GM12873 (cell line): ENCODE results near the gene RASGEF1C.

Source experiments
- TF ChIP-seq, protein P1 (sequence below): IDR thresholded peaks from 2 replicates; pipeline ENCODE4 v1.5.1; 2012; ENCODE audit warnings: low read depth, mild to moderate bottlenecking, moderate library complexity, low read length, control low read depth; ENCODE audit not compliant: insufficient read depth; ENCODE audit errors: missing control alignments

Gene RASGEF1C

DNA sequence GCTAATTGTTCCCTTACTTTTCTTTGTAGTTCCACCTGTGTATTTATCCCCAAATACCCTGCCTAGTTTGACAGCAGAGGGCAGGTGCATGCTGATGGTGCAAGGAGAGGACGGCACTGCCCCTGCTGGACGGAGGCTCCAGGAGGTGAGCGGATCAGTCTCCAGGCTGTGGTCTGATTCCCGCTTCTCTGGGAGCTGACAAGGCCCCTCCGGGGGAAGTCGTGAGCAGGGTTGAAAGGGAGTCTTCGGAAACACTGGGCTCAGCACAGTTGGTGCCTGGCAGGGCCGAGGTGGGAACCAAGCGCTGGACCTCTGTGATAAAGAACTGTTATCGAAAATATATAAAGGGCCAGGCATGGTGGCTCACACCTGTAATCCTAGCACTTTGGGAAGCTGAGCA, 52.9 kb downstream of the RASGEF1C start:
- TF ChIP-seq, protein P1, sequence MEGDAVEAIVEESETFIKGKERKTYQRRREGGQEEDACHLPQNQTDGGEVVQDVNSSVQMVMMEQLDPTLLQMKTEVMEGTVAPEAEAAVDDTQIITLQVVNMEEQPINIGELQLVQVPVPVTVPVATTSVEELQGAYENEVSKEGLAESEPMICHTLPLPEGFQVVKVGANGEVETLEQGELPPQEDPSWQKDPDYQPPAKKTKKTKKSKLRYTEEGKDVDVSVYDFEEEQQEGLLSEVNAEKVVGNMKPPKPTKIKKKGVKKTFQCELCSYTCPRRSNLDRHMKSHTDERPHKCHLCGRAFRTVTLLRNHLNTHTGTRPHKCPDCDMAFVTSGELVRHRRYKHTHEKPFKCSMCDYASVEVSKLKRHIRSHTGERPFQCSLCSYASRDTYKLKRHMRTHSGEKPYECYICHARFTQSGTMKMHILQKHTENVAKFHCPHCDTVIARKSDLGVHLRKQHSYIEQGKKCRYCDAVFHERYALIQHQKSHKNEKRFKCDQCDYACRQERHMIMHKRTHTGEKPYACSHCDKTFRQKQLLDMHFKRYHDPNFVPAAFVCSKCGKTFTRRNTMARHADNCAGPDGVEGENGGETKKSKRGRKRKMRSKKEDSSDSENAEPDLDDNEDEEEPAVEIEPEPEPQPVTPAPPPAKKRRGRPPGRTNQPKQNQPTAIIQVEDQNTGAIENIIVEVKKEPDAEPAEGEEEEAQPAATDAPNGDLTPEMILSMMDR, result no peak

DNA sequence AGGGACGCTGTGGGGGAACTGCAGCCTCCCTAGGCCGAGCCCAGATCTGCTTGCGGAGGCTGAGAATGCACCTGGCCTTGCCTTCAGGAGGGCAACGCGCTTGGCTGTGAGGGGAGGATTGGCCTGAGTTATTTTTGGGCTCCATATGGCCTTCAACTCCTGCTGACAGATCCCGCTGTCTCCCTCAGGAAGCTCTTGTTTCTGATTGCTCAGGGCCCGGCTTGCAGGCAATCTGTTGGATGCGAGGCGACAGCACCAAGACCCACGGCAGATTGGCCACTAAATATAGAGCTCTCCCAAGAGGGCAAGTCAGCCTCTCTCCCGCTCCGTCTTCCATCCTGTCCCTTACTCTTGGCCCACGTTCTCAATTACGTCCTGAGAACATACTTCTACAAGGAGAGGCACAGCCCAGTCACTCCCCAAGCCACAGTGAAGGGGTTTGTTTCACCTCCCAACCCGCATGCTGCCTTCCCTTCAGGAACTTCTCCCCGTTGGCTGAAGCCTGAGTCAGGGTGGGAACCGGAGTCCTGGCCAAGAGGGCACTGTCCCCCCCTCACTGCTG, 53.6 kb downstream of the RASGEF1C start:
- TF ChIP-seq, protein P1, result no peak

DNA sequence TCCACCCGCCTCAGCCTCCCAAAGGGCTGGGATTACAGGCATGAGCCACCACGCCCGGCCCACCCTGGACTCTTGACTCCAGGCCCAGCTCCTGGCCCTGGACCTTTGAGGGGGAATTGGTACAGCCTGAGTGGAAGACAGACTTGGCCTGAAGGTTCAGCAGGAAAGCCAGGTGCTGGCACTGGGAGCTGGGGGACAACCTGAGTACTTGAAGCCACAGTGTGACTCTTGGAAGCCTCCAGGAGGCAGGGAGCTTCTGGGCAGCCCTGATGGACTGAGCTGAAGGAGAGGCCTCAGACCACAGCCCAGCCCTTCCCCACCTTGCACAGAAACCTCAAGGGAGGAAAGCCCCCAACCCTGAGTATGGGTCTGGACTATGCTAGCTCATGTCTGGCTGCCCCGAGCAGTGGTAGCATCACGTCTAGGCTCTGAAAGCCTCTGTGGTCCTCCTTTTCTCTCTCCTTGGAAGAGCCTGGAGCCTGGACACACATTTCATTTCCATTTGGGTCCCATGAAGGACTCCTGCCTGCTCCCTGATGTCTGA, 54.1 kb downstream of the RASGEF1C start:
- TF ChIP-seq, protein P1, result no peak

DNA sequence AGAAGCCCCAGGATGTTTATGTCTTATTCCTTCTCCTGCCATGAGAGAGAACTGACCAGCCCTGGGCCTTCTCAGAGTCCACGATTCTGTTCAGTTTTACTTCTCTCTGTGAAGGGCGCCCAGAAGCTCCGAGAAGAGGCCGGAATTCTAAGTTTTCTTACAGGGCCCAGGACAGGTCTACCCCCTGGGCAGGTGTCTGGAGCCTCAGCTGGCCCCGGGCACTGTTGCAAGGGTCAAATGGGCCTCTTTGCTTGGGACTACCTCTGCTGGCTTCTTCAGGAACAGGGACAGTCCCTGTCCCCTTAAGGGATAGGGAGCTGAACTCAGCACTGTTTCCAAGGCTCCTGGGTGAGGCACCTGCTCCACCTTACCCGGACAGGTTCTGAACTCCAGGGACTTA, 55.0 kb downstream of the RASGEF1C start:
- TF ChIP-seq, protein P1, result no peak

DNA sequence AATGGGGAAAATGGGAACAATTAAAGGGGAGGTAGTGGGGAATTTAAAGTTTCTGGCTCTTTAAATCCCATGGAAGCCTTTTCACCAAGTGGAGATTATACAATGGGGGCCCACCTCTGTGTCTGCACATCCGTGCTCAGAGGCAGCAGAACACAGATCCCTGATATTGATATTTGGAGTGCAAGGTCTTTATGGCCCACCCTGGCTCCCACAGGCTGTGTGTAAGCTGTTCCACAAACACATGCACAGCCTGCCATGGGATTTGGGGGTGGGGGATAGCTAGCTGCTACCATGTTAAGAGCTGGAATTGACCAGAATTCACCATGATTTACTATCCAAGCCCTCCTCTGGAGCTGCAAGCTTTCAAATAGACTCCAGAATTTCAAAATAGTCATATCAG, 55.9 kb downstream of the RASGEF1C start:
- TF ChIP-seq, protein P1, result no peak

DNA sequence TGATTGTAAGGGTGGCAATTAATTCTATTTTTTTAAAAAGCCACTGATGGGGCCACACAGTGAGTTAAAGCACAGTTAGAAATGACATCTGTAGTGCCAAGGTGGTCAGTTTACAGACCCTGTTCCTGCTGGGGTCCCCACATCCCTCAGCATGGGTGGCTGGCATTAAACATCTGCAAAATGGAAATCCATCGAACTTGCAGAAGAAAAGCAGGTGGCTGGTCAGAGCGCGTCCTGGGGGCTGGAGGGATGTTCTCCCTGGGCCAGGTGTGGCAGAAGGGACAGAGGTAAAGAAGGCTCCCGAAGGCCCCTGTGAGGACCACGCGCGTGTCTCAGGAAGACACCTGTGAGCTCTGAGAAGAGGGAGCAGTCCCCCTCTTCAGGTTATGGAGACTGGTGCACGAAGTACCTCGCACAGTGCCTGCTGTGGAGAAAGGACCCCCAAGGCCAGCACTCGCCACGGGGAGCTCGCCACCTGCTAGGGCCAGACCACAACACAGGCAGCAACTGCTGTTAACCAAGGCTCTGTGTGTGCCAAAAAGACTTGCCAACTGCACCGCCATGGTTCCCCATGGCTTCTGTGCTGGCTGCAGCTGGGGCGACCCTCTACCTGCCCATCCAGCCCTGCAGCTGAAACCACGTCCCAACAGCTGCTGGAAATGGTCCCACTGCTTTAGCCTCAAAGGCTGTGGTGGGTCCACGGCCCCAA, 65.2 kb downstream of the RASGEF1C start:
- TF ChIP-seq, protein P1, result no peak

DNA sequence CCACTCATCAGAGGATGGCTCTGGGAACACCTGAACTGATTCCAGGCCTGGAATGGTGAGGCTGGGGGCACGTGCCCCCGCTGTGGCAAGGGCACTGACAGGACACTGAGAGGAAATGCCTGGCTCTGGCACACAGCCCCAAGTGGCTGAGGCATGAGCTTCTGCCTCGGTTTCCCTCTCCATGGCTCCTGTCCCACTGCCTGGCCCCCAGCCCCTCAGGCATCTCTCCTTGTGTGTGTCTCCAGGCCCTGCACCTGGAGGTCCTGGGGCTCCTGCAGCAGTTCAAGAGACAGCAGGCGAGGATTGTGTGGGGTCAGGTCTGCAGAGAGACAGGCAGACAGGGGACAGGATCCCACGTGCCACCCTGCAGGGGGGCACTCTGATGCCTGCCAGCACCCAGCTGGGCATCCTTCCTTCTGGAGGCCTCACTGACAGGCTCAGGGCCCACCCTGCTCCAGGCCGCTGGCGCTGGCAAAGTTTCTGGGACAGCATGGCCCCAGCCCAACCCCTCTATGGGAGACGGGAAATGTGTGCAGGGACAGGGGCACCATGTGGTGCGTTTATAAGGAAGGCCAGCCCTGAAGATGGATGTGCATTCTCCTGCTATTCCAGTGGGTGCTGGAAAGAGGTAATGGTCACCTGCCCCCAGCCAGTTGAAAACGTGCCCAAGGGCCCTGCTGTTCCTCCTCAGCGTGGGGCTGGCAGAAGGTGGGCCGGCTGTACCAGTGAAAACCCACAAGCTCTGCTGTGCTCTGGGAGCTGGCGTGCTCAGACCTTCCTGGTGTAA, 66.0 kb downstream of the RASGEF1C start:
- TF ChIP-seq, protein P1, result no peak
